NCI-H82 treated with DMSO at 0.1 percent for 48 hours (cell line): ENCODE results near the gene S100B.

ENCODE experiments used
- DNase-seq: peaks from one replicate; lab custom pipeline; 2025; ENCODE audit not compliant: unreplicated experiment; lab: John Stamatoyannopoulos, UW

Gene S100B

GRCh38 chr21:46628868-46629267 is 24.0 kb upstream of the S100B start:
- no peak for DNase-seq

DNA sequence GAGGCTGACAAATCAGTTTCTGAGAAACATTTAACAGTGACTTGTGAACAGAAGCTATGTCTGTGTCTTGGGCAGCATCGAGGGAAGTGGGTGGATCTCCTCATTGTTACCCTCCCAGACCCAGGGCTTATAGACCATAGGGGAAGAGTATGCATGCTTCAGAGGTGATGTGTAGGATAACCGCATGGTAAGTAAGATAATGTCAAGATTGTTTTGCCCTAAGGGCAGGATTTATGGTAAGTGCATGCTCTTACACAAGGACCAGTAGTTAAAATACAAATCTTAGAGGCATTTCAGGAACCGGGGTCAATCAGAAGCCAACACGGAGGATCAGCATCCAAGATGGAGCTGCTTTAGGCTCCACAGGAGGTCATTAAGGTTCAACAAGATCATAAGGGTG is 22.8 kb upstream of the S100B start:
- DNase-seq: no peak

GRCh38 chr21:46626975-46627501 is 22.2 kb upstream of the S100B start:
- DNase-seq: no peak

GRCh38 chr21:46626536-46626935 is 21.7 kb upstream of the S100B start:
- no peak for DNase-seq

DNA sequence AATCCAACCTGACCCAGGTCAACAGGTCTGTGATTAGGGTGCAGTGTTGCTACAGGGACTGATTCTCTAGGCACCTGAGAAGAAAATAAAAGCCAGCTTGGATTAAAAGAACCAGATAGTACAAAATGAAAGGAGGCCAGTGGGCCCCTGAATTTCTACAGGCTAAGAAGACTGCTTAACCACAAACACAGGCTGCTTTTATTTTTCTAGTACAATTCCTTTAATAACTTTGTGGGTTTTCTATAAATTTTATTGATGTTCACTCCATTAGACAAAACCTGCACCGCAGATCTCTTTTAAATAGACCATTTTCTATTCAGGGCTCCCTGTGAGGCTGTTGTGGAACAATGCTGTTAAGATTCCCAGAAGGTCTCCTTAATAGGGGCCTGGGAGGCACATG is 20.9 kb upstream of the S100B start:
- DNase-seq: no peak

DNA sequence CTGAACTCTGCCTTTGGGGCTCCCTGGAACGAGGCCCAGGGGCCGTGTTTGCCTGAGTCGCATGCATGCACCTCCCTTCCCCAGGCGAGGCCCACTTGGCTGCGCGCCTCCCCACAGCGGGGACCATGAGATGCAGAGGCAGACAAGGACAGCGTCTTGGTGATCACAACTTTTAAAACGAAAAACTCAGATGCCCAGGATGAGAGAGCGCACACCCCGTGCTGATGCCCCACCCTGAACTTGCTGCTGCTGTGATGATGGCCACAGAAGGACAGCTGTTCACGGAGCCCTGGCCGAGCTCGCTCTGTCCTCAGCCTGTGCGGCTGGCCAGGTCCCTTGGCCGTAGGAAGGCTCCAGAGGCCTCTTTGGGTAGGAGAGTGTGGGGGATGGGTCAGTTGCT is 19.2 kb upstream of the S100B start:
- DNase-seq: no peak

- DNase-seq: no peak
Observed at GRCh38 chr21:46622226-46622625, 17.3 kb upstream of the S100B start.

GRCh38 chr21:46621457-46622182 is 16.7 kb upstream of the S100B start:
- DNase-seq: no peak

GRCh38 chr21:46620846-46621245 is 16.0 kb upstream of the S100B start:
- no peak for DNase-seq

DNA sequence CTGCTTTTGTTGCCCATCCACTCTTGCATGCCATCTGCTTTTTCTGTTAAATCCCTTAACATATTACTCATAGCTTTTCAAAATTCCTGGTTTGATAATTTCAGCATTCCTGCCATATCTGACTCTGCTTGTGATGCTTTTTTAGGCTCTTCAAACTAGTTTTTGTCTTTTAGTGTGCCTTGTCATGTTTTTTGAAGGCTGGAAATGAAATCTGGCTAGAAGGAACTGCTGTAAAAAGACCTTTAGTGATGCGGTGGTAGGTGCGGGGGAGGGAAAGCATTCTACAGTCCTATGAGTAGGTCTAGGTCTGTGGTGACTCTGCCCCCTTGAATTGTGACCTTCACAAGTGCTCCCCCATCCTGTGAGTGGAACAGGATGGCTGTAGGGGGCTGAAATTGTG is 15.0 kb upstream of the S100B start:
- DNase-seq: no peak

DNA sequence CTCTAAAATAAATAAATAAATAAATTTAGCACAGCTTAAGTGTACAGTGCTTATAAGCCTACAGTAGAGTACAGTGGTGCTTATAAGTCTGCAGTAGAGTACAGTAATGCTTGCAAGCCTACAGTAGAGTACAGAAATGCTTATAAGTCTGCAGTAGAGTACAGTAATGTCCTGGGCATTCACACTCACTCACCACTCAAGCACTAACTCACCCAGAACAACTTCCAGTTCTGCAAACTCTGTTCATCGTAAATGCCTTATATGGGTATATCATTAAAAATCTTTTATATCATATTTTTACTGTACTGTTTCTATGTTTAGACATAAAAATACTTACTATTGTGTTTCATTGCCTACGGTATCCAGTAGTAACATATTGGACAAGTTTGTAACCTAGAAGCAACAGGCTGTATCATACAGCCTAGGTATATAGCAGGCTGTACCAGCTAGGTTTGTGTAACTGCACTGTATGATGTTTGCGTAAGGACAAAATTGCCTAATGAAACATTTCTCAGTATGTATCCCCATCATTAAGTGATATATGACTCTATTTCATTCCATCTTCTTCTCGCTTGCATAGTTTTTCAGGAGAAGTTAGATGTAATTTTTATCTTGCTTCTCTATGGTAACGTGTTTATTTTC is 14.0 kb upstream of the S100B start:
- DNase-seq: no peak

DNA sequence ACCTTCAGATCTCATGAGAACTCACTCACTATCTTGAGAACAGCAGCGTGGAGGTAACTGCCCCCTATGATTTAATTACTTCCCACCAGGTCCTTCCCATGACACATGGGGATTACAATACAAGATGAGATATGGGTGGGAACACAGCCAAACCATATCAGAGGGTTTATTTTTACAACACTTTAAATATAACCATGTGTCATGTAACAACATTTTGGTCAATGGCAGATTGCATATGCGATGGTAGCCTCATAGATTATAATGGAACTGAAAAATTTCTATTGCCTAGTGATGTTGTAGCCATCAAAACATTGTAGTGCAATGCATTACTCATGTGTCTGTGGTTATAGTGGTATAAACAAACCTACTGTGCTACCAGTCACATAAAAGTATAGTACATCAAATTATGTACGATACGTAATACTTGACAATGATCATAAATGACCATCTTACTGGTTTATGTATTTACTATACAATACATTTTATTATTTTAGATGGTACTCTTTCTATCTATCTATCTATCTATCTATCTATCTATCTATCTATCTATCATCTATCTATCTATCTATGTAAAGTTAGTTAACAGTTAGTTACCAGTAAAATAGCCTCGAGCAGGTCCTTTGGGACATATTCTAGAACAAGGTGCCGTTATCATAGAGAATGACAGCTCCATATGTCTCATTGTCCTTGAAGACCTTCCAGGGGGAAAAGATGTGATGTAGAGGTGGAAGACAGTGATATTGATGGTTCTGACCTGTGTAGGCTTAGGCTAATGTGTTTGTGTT is 12.6 kb upstream of the S100B start:
- no peak for DNase-seq

DNA sequence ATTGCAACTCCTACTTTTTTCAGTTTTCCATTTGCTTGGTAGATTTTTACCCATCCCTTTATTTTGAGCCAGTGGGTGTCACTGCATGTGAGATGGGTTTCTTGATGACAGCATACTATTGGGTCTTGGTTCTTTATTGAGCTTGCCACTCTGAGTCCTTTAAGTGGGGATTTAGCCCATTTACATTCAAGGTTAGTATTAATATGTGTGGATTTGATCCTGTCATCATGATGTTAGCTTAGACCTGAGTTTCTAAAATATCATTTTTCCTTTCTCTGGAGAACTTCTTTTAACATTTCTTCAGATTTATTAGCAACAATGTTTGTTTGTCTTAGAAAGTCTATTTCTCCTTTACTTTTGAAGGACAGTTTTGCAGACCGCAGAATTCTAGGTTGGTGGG is 11.8 kb upstream of the S100B start:
- DNase-seq: no peak

GRCh38 chr21:46616050-46616449 is 11.2 kb upstream of the S100B start:
- DNase-seq: no peak

GRCh38 chr21:46613391-46613790 is 8.5 kb upstream of the S100B start:
- DNase-seq: no peak

- no peak for DNase-seq
Observed at GRCh38 chr21:46610018-46610701, 5.3 kb upstream of the S100B start.

DNA sequence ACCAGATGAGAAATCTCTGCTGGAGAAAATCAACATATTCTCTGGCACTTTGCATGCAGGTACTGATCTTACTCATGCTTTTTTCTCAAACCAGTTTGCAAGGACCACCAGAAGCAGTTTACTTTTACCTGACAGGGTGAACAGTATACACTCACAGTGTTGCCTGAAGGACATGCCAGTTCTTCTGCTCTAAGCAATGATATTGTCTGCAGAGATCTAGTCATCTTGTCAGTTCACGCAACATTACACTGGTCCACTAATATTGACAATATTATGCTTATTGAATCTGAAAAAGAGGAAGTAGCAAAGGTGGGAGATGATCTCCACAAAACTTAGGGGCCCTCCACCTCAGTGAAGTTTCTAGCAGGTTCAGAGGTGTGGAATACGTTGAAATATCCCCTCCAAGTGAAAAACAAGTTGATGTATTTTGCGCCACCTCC is 3.8 kb upstream of the S100B start:
- no peak for DNase-seq

DNA sequence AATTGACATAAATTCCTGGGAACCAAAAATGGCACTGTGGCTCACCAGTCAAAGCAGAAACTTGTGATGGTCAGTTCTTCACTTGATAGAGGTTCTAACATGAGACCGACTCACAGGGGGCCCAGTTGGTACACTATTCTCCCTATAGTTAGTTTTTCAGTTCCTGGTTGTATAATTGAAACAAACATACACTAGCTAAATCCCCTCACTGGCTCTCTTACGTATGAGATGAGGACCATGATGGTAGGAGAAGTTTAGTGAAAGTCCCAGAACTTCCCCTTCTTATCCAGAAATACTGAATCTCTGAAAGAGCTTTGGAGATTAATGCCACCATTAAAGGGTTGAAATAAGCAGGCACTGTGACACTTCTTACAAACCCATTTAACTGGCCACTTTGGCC is 2.8 kb upstream of the S100B start:
- no peak for DNase-seq

DNA sequence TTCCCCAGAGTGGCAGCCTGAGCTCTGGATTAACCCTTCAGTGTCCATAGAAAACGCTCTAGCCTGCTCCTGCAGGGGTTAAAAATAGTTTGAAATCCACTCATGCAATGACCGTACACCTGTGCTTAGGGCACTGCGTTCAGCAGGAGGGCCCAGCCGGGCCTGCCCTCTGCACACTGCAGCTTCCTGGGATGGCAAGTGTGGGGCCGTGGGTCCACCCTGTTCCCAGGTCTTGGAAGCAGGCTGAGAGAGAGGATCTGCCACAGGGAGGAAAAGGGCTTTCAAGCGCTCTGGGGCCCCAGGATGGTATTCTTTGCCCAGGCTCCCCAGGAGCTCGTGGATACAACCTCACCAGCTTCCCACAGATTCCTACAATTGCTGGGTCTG is 1.5 kb upstream of the S100B start:
- no peak for DNase-seq

GRCh38 chr21:46605767-46606426 is 1.0 kb upstream of the S100B start:
- no peak for DNase-seq
